ENCODE data around the gene SORCS2.

The SORCS2 gene

GRCh38 chr4:7766661-7767345 lies 574.5 kb downstream of the SORCS2 start (continued):
- TF ChIP-seq ZNF274 (IDR thresholded peaks at IDR 0.05; ENCODE audit: low read length) (no peak), ZNF274 (tag by site-specific recombination; IDR thresholded peaks at IDR 0.05; ENCODE audit: borderline replicate concordance) (no peak), ZNF174 (tag by site-specific recombination; IDR thresholded peaks at IDR 0.05) (no peak), ZNF660 (tag by site-specific recombination; IDR thresholded peaks at IDR 0.05) (no peak), ZNF202 (tag by site-specific recombination; IDR thresholded peaks at IDR 0.05; ENCODE audit: borderline replicate concordance) (no peak), ZNF366 (tag by site-specific recombination; conservative IDR thresholded peaks at IDR 0.05) (no peak), ZBTB6 (tag by site-specific recombination; IDR thresholded peaks at IDR 0.05) (no peak), ZNF600 (tag by site-specific recombination; IDR thresholded peaks at IDR 0.05) (no peak)

GRCh38 chr4:7767526-7767925 lies 575.2 kb downstream of the SORCS2 start:
- H3K27ac ChIP-seq (ENCODE audit: extremely low read depth, low read depth, low read length), result no peak overlapping the region
- POLR2A ChIA-PET, result no interaction called here
- no peak overlapping the region for H3K4me3 ChIP-seq (ENCODE audit: low read depth, low read length)
- CTCF ChIA-PET, result interaction anchor here (3.9 kb wide), 1 partner anchor 36 kb away, joined by 39 read pairs; no protein-coding TSS in a partner anchor
- no peaks in the 10 kb centered on the region for H3K4me1 ChIP-seq (ENCODE audit: control insufficient read depth, insufficient read depth, low read length)
- H3K9me3 ChIP-seq (ENCODE audit: control insufficient read depth, insufficient read depth, low read depth, low read length), result no peaks in the 10 kb centered on the region
- TF ChIP-seq ZSCAN4 (tag by site-specific recombination; IDR thresholded peaks at IDR 0.05), result no peak
- TF ChIP-seq GLIS1 (tag by site-specific recombination; IDR thresholded peaks at IDR 0.05), result no peak
- TF ChIP-seq PRDM4 (tag by site-specific recombination; IDR thresholded peaks at IDR 0.05), result no peak
- TF ChIP-seq ZNF558 (tag by site-specific recombination; IDR thresholded peaks at IDR 0.05), result no peak
- no peak for TF ChIP-seq ZNF692 (tag by site-specific recombination; IDR thresholded peaks at IDR 0.05)
- TF ChIP-seq GLI2 (tag by site-specific recombination; IDR thresholded peaks at IDR 0.05; ENCODE audit: borderline replicate concordance, low read depth), result no peak
- no peak for TF ChIP-seq CTCF (tag by site-specific recombination; IDR thresholded peaks at IDR 0.05)
- TF ChIP-seq ZNF544 (tag by site-specific recombination; IDR thresholded peaks at IDR 0.05), result no peak
- TF ChIP-seq ZNF561 (tag by site-specific recombination; IDR thresholded peaks at IDR 0.05; ENCODE audit: borderline replicate concordance), result no peak
- TF ChIP-seq ZNF132 (tag by site-specific recombination; IDR thresholded peaks at IDR 0.05; ENCODE audit: borderline replicate concordance), result no peak
- TF ChIP-seq ZSCAN16 (tag by site-specific recombination; IDR thresholded peaks at IDR 0.05), result no peak
- TF ChIP-seq ZNF335 (tag by site-specific recombination; conservative IDR thresholded peaks at IDR 0.05), result no peak
- peaks cover 0 to 19% of the 10 kb centered on the region in 2 experiments; a peak in 1 of 3 replicates for H3K36me3 ChIP-seq (ENCODE audit: control insufficient read depth in 2 of 2, insufficient read depth in 1 of 2, low read length in 2 of 2)

All from HEK293 (cell line).